GM12878 (cell line): Measurements from ENCODE around the gene MDH1B. TPM values are rescaled to one million over a fixed set of nuclear protein-coding genes. Genes with fewer than 3 reads are reported as not detected.

ENCODE experiments used
- ATAC-seq: fragments of 200-7000 bp; cut with Tn5 transposase; 3 replicates; pipeline ENCODE4 v1.9.1; 2020; ENCODE audit warnings: mild to moderate bottlenecking, moderate library complexity
- BruUV-seq: library from RNA; stranded (reverse); fragments of 400-500 nt; replicated peaks from 2 replicates; lab custom pipeline; 2021; lab: Mats Ljungman, UMichigan
- CTCF ChIA-PET: fragments of 300-600 bp; sonication (Branson Sonifier 250); formaldehyde crosslinking; extraction: SDS; loops from one replicate; lab custom pipeline; 2021; ENCODE audit warnings: inconsistent platforms; lab: Yijun Ruan, JAX
- POLR2A ChIA-PET: fragments of 350-600 bp; formaldehyde crosslinking; extraction: SDS; loops from one replicate; lab custom pipeline; 2021; ENCODE audit warnings: inconsistent platforms; lab: Charles Lee
- RAD21 ChIA-PET: fragments of 300-600 bp; sonication (Branson Sonifier 250); formaldehyde crosslinking; loops from one replicate; lab custom pipeline; 2023; ENCODE audit warnings: antibody characterized with exemption; ENCODE audit not compliant: unreplicated experiment; lab: Charles Lee
- SMC1A ChIA-PET: fragments of 300-600 bp; sonication (Branson Sonifier 250); formaldehyde crosslinking; loops from one replicate; lab custom pipeline; 2023; ENCODE audit not compliant: unreplicated experiment, uncharacterized antibody; lab: Charles Lee
- DNase-seq: peaks from one replicate; pipeline ENCODE4 v3.0.0-alpha.2; 2011; ENCODE audit warnings: low read depth, low spot score
- FAIRE-seq: peaks from 3 replicates; lab custom pipeline; 2011; peaks lifted over from hg19 to GRCh38; lab: Jason Lieb, UNC
- H2AFZ ChIP-seq: 2 replicates; pipeline ENCODE4 v1.6.0; 2011; ENCODE audit warnings: low read depth, low read length, control low read depth; ENCODE audit not compliant: control insufficient read depth
- H3K27ac ChIP-seq: 2 replicates; pipeline ENCODE4 v1.5.1; 2011; ENCODE audit warnings: control low read depth; ENCODE audit not compliant: control insufficient read depth, insufficient read depth
- H3K27me3 ChIP-seq, 2 experiments: replicated peaks in 1 of 2; 2 replicates each; pipeline versions ENCODE4 v1.6.0 to v1.6.1; 2011; ENCODE audit warnings: low read length in 1 of 2; ENCODE audit not compliant: control insufficient read depth in 2 of 2, insufficient read depth in 2 of 2
- H3K36me3 ChIP-seq, 2 experiments: 2 replicates each; pipeline ENCODE4 v1.5.1; 2011; ENCODE audit warnings: low read length in 1 of 2; ENCODE audit not compliant: control insufficient read depth in 2 of 2, insufficient read depth in 2 of 2
- H3K4me1 ChIP-seq: 2 replicates; pipeline ENCODE4 v1.6.1; 2011; ENCODE audit warnings: mild to moderate bottlenecking, low read length, moderate library complexity, mixed read lengths; ENCODE audit not compliant: control insufficient read depth, insufficient read depth
- H3K4me2 ChIP-seq: 2 replicates; pipeline ENCODE4 v1.6.0; 2011; ENCODE audit warnings: control low read depth; ENCODE audit not compliant: control insufficient read depth, insufficient read depth
- H3K4me3 ChIP-seq: fragments of 200-600 bp; sonication (generic); 2 replicates; pipeline ENCODE4 v1.5.1; 2016
- H3K79me2 ChIP-seq: 2 replicates; pipeline ENCODE4 v1.6.0; 2011; ENCODE audit warnings: low read length; ENCODE audit not compliant: control insufficient read depth, insufficient read depth
- H3K9ac ChIP-seq: 2 replicates; pipeline ENCODE4 v1.8.0; 2011; ENCODE audit warnings: low read length, control low read depth, mixed read lengths; ENCODE audit not compliant: control insufficient read depth, insufficient read depth
- H3K9me3 ChIP-seq: replicated peaks from 3 replicates; pipeline ENCODE4 v1.5.1; 2011; ENCODE audit warnings: mild to moderate bottlenecking, low read length; ENCODE audit not compliant: control insufficient read depth, insufficient read depth
- H4K20me1 ChIP-seq: 2 replicates; pipeline ENCODE4 v1.6.0; 2011; ENCODE audit not compliant: control insufficient read depth, insufficient read depth
- BACH1 ChIP-seq: fragments of 450-650 bp; IDR thresholded peaks from 2 replicates; pipeline ENCODE4 v1.6.1; 2017; ENCODE audit warnings: mild to moderate bottlenecking, borderline replicate concordance
- CHD4 ChIP-seq: fragments of 200-600 bp; sonication (generic); IDR thresholded peaks from 2 replicates; pipeline ENCODE4 v1.6.1; 2016; ENCODE audit warnings: mild to moderate bottlenecking
- EED ChIP-seq: sonication (generic); IDR thresholded peaks from 2 replicates; pipeline ENCODE4 v1.6.1; 2016; ENCODE audit warnings: antibody characterized with exemption, low read depth
- HDGF ChIP-seq: fragments of 450-650 bp; IDR thresholded peaks from 2 replicates; pipeline ENCODE4 v1.6.1; 2016; ENCODE audit warnings: antibody characterized with exemption
- IKZF2 ChIP-seq, 2 experiments: fragments of 450-650 bp; IDR thresholded peaks; 2 replicates each; pipeline ENCODE4 v1.6.1; 2017; ENCODE audit warnings: mild to moderate bottlenecking in 2 of 2, moderate library complexity in 2 of 2
- MTA3 ChIP-seq: IDR thresholded peaks from 2 replicates; pipeline ENCODE4 v1.6.1; 2012; ENCODE audit warnings: low read length, inconsistent platforms, borderline replicate concordance
- MYB ChIP-seq: fragments of 150-350 bp; IDR thresholded peaks from 2 replicates; pipeline ENCODE4 v1.6.1; 2014; ENCODE audit warnings: mild to moderate bottlenecking, low read depth, low read length, borderline replicate concordance
- NFIC ChIP-seq: IDR thresholded peaks from 2 replicates; pipeline ENCODE4 v1.6.1; 2012; ENCODE audit warnings: low read depth, mild to moderate bottlenecking, inconsistent platforms, low read length, moderate library complexity
- NFXL1 ChIP-seq: fragments of 450-650 bp; IDR thresholded peaks from 2 replicates; pipeline ENCODE4 v1.6.1; 2017; ENCODE audit warnings: antibody characterized with exemption, mild to moderate bottlenecking, borderline replicate concordance
- NKRF ChIP-seq: fragments of 450-650 bp; conservative IDR thresholded peaks from 2 replicates; pipeline ENCODE4 v1.6.1; 2017; ENCODE audit warnings: mild to moderate bottlenecking, moderate library complexity
- RAD51 ChIP-seq: fragments of 450-650 bp; IDR thresholded peaks from 2 replicates; pipeline ENCODE4 v1.6.1; 2016; ENCODE audit warnings: moderate library complexity, mild to moderate bottlenecking, inconsistent platforms
- YY1 ChIP-seq: IDR thresholded peaks from 2 replicates; pipeline ENCODE4 v1.6.1; 2011; ENCODE audit warnings: low read depth, mild to moderate bottlenecking, low read length
- ZBTB33 ChIP-seq: fragments of 450-650 bp; IDR thresholded peaks from 2 replicates; pipeline ENCODE4 v1.6.1; 2017; ENCODE audit warnings: mild to moderate bottlenecking
- ZNF207 ChIP-seq: fragments of 450-650 bp; IDR thresholded peaks from 2 replicates; pipeline ENCODE4 v1.6.1; 2014; ENCODE audit warnings: antibody characterized with exemption, mild to moderate bottlenecking, borderline replicate concordance
- ZNF384 ChIP-seq: IDR thresholded peaks from 2 replicates; pipeline ENCODE4 v1.6.1; 2012; ENCODE audit warnings: low read depth, mild to moderate bottlenecking, low read length, improper control_type of control experiment, borderline replicate concordance
- ZNF687 ChIP-seq: fragments of 450-650 bp; IDR thresholded peaks from 2 replicates; pipeline ENCODE4 v1.6.1; 2017; ENCODE audit warnings: mild to moderate bottlenecking, moderate library complexity
- ZSCAN29 ChIP-seq: fragments of 450-650 bp; IDR thresholded peaks from 2 replicates; pipeline ENCODE4 v1.6.1; 2017; ENCODE audit warnings: mild to moderate bottlenecking, moderate library complexity
- ZZZ3 ChIP-seq: IDR thresholded peaks from 2 replicates; pipeline ENCODE4 v1.6.1; 2011; ENCODE audit warnings: low read depth; ENCODE audit not compliant: control insufficient read depth, insufficient read length
- WGBS: methylation state at CpG from one replicate; pipeline ENCODE4 v1.1.6; 2016; ENCODE audit warnings: low lambda C conversion rate; ENCODE audit not compliant: insufficient replicate concordance, insufficient coverage; ENCODE audit errors: missing lambda C conversion rate; 5-methylcytosine and 5-hydroxymethylcytosine counted together
- in situ Hi-C: fragments of 300-500 bp; cut with MboI; formaldehyde crosslinking; loops from 9 replicates; pipeline ENCODE4 v1.14.3; 2018; ENCODE audit warnings: mixed read lengths
- intact Hi-C: fragments of 100-400 bp; cut with micrococcal nuclease; formaldehyde crosslinking; loops from one replicate; pipeline ENCODE4 v1.14.2; 2022; ENCODE audit not compliant: unreplicated experiment
- polyA plus RNA-seq, 11 experiments: library from polyadenylated mRNA; depleted of rRNA in 4 of 11; unstranded in 6 of 11; stranded (reverse) in 5 of 11; fragments of >200 nt; fragmentation: Nextera tagmentation in 4 of 11; fragmentation: Illumina TruSeq in 1 of 11; extraction: Ambion mirVana in 4 of 11; extraction: Trizol in 1 of 11; gene quantifications; 1 replicate in 1 of 11; 2 replicates in 10 of 11; pipeline versions ENCODE4 v1.2.1 to v1.2.3, GENCODE V29; 2011 to 2016; ENCODE audit warnings: inconsistent platforms in 2 of 11, missing spikeins in 2 of 11, low read depth in 1 of 11
- total RNA-seq, 4 experiments: library from RNA; depleted of rRNA in 3 of 4; stranded (reverse); fragments of >200 nt in 3 of 4; fragmentation: Illumina TruSeq in 1 of 4; extraction: Trizol in 1 of 4; gene quantifications; 2 replicates each; pipeline versions ENCODE4 v1.2.1 to v1.2.3, GENCODE V29; 2013 to 2021

Gene MDH1B
- total and polyA plus RNA-seq, 10 of the 15 experiments (the other 5 are each of a cell fraction or from before 2014, with no cell fraction given) = 0.47 to 1.6 (median 0.98) TPM

GRCh38 chr2:206688453-206688852, 76.7 kb downstream of the MDH1B start:
- no peak overlapping the region for H3K9ac ChIP-seq
- TF ChIP-seq ZNF384 = no peak
- no peak for TF ChIP-seq ZBTB33
- TF ChIP-seq RAD51 = no peak
- no peak for TF ChIP-seq MYB
- no peak for TF ChIP-seq ZSCAN29
- no peak for TF ChIP-seq EED
- no peak for TF ChIP-seq IKZF2 (IDR thresholded peaks at IDR 0.05)
- TF ChIP-seq HDGF = no peak
- TF ChIP-seq BACH1 = no peak
- no peak for TF ChIP-seq NFXL1
- no peak for TF ChIP-seq ZNF207
- TF ChIP-seq MTA3 = no peak
- TF ChIP-seq NKRF = no peak
- no peak for TF ChIP-seq ZZZ3
- TF ChIP-seq NFIC = no peak
- no peak for TF ChIP-seq YY1
- TF ChIP-seq CHD4 = no peak
- TF ChIP-seq ZNF687 = no peak
- TF ChIP-seq, all 136 proteins: peak for 0
- CTCF ChIA-PET = interaction anchor here (0.8 to 1.1 kb wide), 2 partner anchors 112 to 296 kb away, joined by 3 read pairs; no protein-coding TSS in a partner anchor
- H4K20me1 ChIP-seq = no peaks in the 10 kb centered on the region
- in situ Hi-C loops = no loop called here
- SMC1A ChIA-PET = no interaction called here
- H3K36me3 ChIP-seq = no peaks in the 10 kb centered on the region
- no peaks in the 10 kb centered on the region for H3K9me3 ChIP-seq
- no peak for DNase-seq
- H3K79me2 ChIP-seq = no peaks in the 10 kb centered on the region
- POLR2A ChIA-PET = no interaction called here
- ATAC-seq = no peak
- intact Hi-C loops = no loop called here
- FAIRE-seq = no peak
- BruUV-seq = no TSS peak
- no peaks in the 10 kb centered on the region for H3K27me3 ChIP-seq
- H3K4me2 ChIP-seq = no peak overlapping the region
- H3K4me1 ChIP-seq = no peaks in the 10 kb centered on the region
- RAD21 ChIA-PET = interaction anchor here (0.9 kb wide), 1 partner anchor 784 kb away, joined by 3 read pairs; no protein-coding TSS in a partner anchor
- H2AFZ ChIP-seq = no peak overlapping the region
- no peak overlapping the region for H3K27ac ChIP-seq
- 36% methylated on average over 2 of the region's 2 CpGs for WGBS
- H3K4me3 ChIP-seq = no peak overlapping the region
